Daoy (cell line): ENCODE measurements around the gene TJP2. TPM values are rescaled to one million over a fixed set of nuclear protein-coding genes. Genes with fewer than 3 reads are reported as not detected.

Experiments used
- total RNA-seq: library from RNA; depleted of rRNA; stranded (reverse); fragments of >200 nt; shearing (Covaris generic); gene quantifications from 2 replicates; pipeline ENCODE4 v1.2.3, GENCODE V29; 2014; rRNA removed

Gene TJP2
- total RNA-seq, 1 experiment from 2014 or later = 69.8 TPM

Other genes with a start within 250 kb of the TJP2 start
- not detected in 2 replicates for gene PRKACG, start 160.2 kb upstream of the TJP2 start, total RNA-seq
- gene FXN, start 138.5 kb upstream of the TJP2 start, total RNA-seq = 14.6 and 21.1 TPM in 2 replicates
- gene ENTREP1, start 150.9 kb downstream of the TJP2 start, total RNA-seq = 0.74 TPM in 1 of 2 replicates, not detected in the other